GM13976 (cell line): ENCODE data around the gene FAM180A.
"Not testable (repeated sequence)": the region's sequence is repeated elsewhere in the genome, so short reads cannot be mapped to it uniquely, and the experiment has no call there.

Experiments
- DNase-seq: peaks from one replicate; pipeline ENCODE4 v3.0.0; 2012; ENCODE audit warnings: low spot score
- CTCF ChIP-seq: IDR thresholded peaks from 2 replicates; pipeline ENCODE4 v1.5.1; 2012; ENCODE audit warnings: borderline replicate concordance, mild to moderate bottlenecking; ENCODE audit not compliant: insufficient read depth; ENCODE audit errors: extremely low read depth, missing control alignments, control extremely low read depth
- in situ Hi-C: fragments of 300-500 bp; cut with MboI; formaldehyde crosslinking; loops from one replicate; pipeline ENCODE4 v1.12.0; 2022; ENCODE audit warnings: low sequenced_read_pairs, mixed read lengths, inconsistent platforms; ENCODE audit not compliant: unreplicated experiment

The FAM180A gene

GRCh38 chr7:135782377-135782776 lies 33.8 kb upstream of the FAM180A start:
- no peak for TF ChIP-seq CTCF
- DNase-seq, result no peak
- in situ Hi-C loops, result no loop called here

GRCh38 chr7:135777626-135778398 lies 29.2 kb upstream of the FAM180A start:
- in situ Hi-C loops, result no loop called here
- no peak for TF ChIP-seq CTCF
- no peak for DNase-seq

- in situ Hi-C loops, DNase-seq: not testable (repeated sequence)
Observed at GRCh38 chr7:135775915-135776314, 27.3 kb upstream of the FAM180A start.

GRCh38 chr7:135775230-135775629 lies 26.6 kb upstream of the FAM180A start:
- TF ChIP-seq CTCF, result no peak
- DNase-seq, result no peak
- in situ Hi-C loops, result no loop called here

GRCh38 chr7:135774284-135774683 lies 25.7 kb upstream of the FAM180A start:
- no peak for DNase-seq
- in situ Hi-C loops, result no loop called here
- TF ChIP-seq CTCF, result no peak

GRCh38 chr7:135773464-135773863 lies 24.9 kb upstream of the FAM180A start:
- TF ChIP-seq CTCF, result no peak
- no peak for DNase-seq

GRCh38 chr7:135772639-135773222 lies 24.1 kb upstream of the FAM180A start:
- in situ Hi-C loops, result no loop called here
- TF ChIP-seq CTCF, result no peak
- DNase-seq, result no peak

More at GRCh38 chr7:135773464-135773863, 24.9 kb upstream of the FAM180A start:
- in situ Hi-C loops, result no loop called here
